K562 (cell line): ENCODE data around the gene PHF14. TPM values are rescaled to one million over a fixed set of nuclear protein-coding genes. Genes with fewer than 3 reads are reported as not detected.

ENCODE experiments used
- ATAC-seq: fragments of 200-7000 bp; cut with Tn5 transposase; 3 replicates; pipeline ENCODE4 v1.9.1; 2020; ENCODE audit warnings: moderate library complexity
- BruUV-seq: library from RNA; stranded (reverse); fragments of 400-500 nt; replicated peaks from 2 replicates; lab custom pipeline; 2021; lab: Mats Ljungman, UMichigan
- CTCF ChIA-PET: fragments of 300-600 bp; formaldehyde crosslinking; extraction: SDS; loops from one replicate; lab custom pipeline; 2021; ENCODE audit warnings: low intra/inter-chr PET ratio; lab: Yijun Ruan, JAX
- POLR2A ChIA-PET: fragments of 300-600, 350-650 bp; sonication (Branson Sonifier 250); formaldehyde crosslinking; extraction: SDS; loops from one replicate; lab custom pipeline; 2021; ENCODE audit warnings: antibody characterized with exemption, inconsistent platforms; lab: Yijun Ruan, JAX
- DNase-seq, 4 experiments: peaks; one replicate each; pipeline versions ENCODE4 v3.0.0 to v3.0.0-alpha.2; 2011 to 2018; ENCODE audit warnings: low spot score in 3 of 4, mixed read lengths in 3 of 4; ENCODE audit errors: extremely low read depth in 1 of 4
- FAIRE-seq: peaks from 2 replicates; lab custom pipeline; 2011; peaks lifted over from hg19 to GRCh38; lab: Jason Lieb, UNC
- H2AFZ ChIP-seq: 2 replicates; pipeline ENCODE4 v1.6.0; 2011; ENCODE audit warnings: low read depth, low read length, control low read depth, inconsistent platforms
- H3K27ac ChIP-seq: fragments of 200-600 bp; 3 replicates; pipeline ENCODE4 v1.8.0; 2011; ENCODE audit warnings: low read depth, mild to moderate bottlenecking, control low read depth, inconsistent platforms, low read length, moderate library complexity, mixed read lengths; ENCODE audit errors: extremely low read depth
- H3K27me3 ChIP-seq, 2 experiments: fragments of 300-600 bp in 1 of 2; 2 replicates in 1 of 2; 3 replicates in 1 of 2; pipeline versions ENCODE4 v1.6.0 to v1.8.0; 2011; ENCODE audit warnings: inconsistent platforms in 2 of 2, low read length in 2 of 2, mild to moderate bottlenecking in 1 of 2, mixed read lengths in 1 of 2, moderate library complexity in 1 of 2; ENCODE audit not compliant: control insufficient read depth in 2 of 2, insufficient read depth in 2 of 2
- H3K36me3 ChIP-seq: fragments of 300-600 bp; 3 replicates; pipeline ENCODE4 v1.8.0; 2011; ENCODE audit warnings: mild to moderate bottlenecking, low read length, inconsistent platforms; ENCODE audit not compliant: control insufficient read depth, insufficient read depth
- H3K4me1 ChIP-seq, 2 experiments: fragments of 200-600 bp in 1 of 2; replicated peaks in 1 of 2; 2 replicates in 1 of 2; 3 replicates in 1 of 2; pipeline versions ENCODE4 v1.5.1 to v1.8.0; 2011; ENCODE audit warnings: inconsistent platforms in 2 of 2, low read length in 2 of 2, mild to moderate bottlenecking in 1 of 2, mixed read lengths in 1 of 2, moderate library complexity in 1 of 2; ENCODE audit not compliant: control insufficient read depth in 2 of 2, insufficient read depth in 2 of 2
- H3K4me2 ChIP-seq: 2 replicates; pipeline ENCODE4 v1.6.1; 2011; ENCODE audit warnings: low read length, control low read depth, inconsistent platforms, mixed read lengths; ENCODE audit not compliant: insufficient read depth
- H3K4me3 ChIP-seq: fragments of 200-600 bp; sonication (generic), shearing (Covaris generic); 2 replicates; pipeline ENCODE4 v1.5.1; 2016; ENCODE audit warnings: control low read depth, inconsistent platforms
- H3K79me2 ChIP-seq: fragments of 200-600 bp; 3 replicates; pipeline ENCODE4 v1.8.0; 2011; ENCODE audit warnings: low read length, inconsistent platforms; ENCODE audit not compliant: control insufficient read depth, insufficient read depth
- H3K9ac ChIP-seq, 2 experiments: 2 replicates each; pipeline versions ENCODE4 v1.6.0 to v1.6.1; 2011; ENCODE audit warnings: low read depth in 2 of 2, low read length in 2 of 2, control low read depth in 1 of 2, inconsistent platforms in 1 of 2, mild to moderate bottlenecking in 1 of 2, mixed read lengths in 1 of 2; ENCODE audit not compliant: insufficient read depth in 1 of 2
- H3K9me1 ChIP-seq: one replicate; pipeline ENCODE4 v1.6.0; 2011; ENCODE audit warnings: inconsistent platforms, mild to moderate bottlenecking, low read length, moderate library complexity; ENCODE audit not compliant: control insufficient read depth, insufficient read depth
- H3K9me3 ChIP-seq: replicated peaks from 2 replicates; pipeline ENCODE4 v1.5.1; 2011; ENCODE audit warnings: low read depth, low read length, inconsistent platforms; ENCODE audit not compliant: control insufficient read depth, insufficient read depth
- H4K20me1 ChIP-seq: replicated peaks from 2 replicates; pipeline ENCODE4 v1.6.1; 2011; ENCODE audit warnings: low read length, inconsistent platforms, mixed read lengths; ENCODE audit not compliant: control insufficient read depth, insufficient read depth
- SNIP1 ChIP-seq: fragments of 450-650 bp; IDR thresholded peaks from 2 replicates; pipeline ENCODE4 v1.7.1; 2017; ENCODE audit warnings: low read depth, mild to moderate bottlenecking
- SNRNP70 ChIP-seq: fragments of 200-400 bp; formaldehyde crosslinking; optimal IDR thresholded peaks from 2 replicates; pipeline ENCODE3; 2017; ENCODE audit warnings: low read depth, low read length
- ZNF561 ChIP-seq: fragments of 450-650 bp; formaldehyde crosslinking; conservative IDR thresholded peaks from 2 replicates; pipeline ENCODE4 v1.4.0; 2020; ENCODE audit warnings: mild to moderate bottlenecking, moderate library complexity
- WGBS: fragments of 100-300 bp; shearing (Covaris generic); methylation state at CpG from one replicate; pipeline ENCODE4 v1.1.6; 2016; ENCODE audit warnings: low coverage, mixed read lengths; ENCODE audit not compliant: insufficient coverage; ENCODE audit errors: missing lambda C conversion rate; 5-methylcytosine and 5-hydroxymethylcytosine counted together
- in situ Hi-C: fragments of 300-500 bp; cut with MboI; formaldehyde crosslinking; loops from 4 replicates; pipeline ENCODE4 v1.15.0; 2018; ENCODE audit warnings: inconsistent platforms, mixed read lengths
- intact Hi-C: fragments of 100-400 bp; cut with micrococcal nuclease; formaldehyde crosslinking; loops from 2 replicates; pipeline ENCODE4 v1.14.2; 2022
- polyA plus RNA-seq, 8 experiments: library from polyadenylated mRNA; depleted of rRNA in 4 of 8; stranded (reverse) in 5 of 8; unstranded in 3 of 8; fragments of >200 nt; fragmentation: Nextera tagmentation in 2 of 8; fragmentation: Illumina TruSeq in 1 of 8; extraction: Ambion mirVana in 2 of 8; extraction: Trizol in 1 of 8; gene quantifications; 2 replicates each; pipeline versions ENCODE4 v1.2.1 to v1.2.3, GENCODE V29; 2011 to 2014; ENCODE audit warnings: inconsistent platforms in 1 of 8, missing spikeins in 1 of 8
- total RNA-seq, 7 experiments: library from RNA; depleted of rRNA in 6 of 7; stranded (reverse); fragments of >200 nt in 6 of 7; fragmentation: Illumina TruSeq in 2 of 7; extraction: Trizol in 2 of 7; gene quantifications; 2 replicates each; pipeline versions ENCODE4 v1.2.1 to v1.2.3, GENCODE V29; 2011 to 2021; ENCODE audit warnings: low replicate concordance in 1 of 7
- TF ChIP-seq, protein P1 (sequence below): fragments of 250-450 bp; sonication (Bioruptor Pico); IDR thresholded peaks from 2 replicates; pipeline ENCODE4 v1.5.0; 2021

The PHF14 gene
- total and polyA plus RNA-seq, 9 of the 15 experiments (the other 6 are each of a cell fraction or from before 2014, with no cell fraction given): 27.5 to 67.6 (median 41.4) TPM

DNA sequence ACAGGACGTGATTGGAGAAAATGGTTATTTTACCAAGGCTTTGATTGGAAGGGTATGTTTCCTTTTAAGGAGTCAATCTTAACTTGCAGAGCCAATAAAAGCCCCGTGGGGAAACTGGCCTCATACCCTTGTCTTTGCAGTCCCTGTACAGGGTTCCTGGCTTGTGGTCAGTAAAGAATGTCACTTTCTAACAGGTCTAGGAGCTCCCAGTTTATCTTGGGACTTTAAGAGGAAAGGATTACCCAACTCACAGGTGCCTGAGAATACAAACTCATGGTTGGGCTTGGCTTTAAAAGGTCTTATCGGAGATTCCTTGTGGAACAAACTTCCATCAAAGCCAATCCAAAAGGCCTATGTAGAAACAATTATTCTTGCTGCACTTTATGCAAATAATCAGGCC, 221.8 kb downstream of the PHF14 start (continued):
- TF ChIP-seq, protein P1, sequence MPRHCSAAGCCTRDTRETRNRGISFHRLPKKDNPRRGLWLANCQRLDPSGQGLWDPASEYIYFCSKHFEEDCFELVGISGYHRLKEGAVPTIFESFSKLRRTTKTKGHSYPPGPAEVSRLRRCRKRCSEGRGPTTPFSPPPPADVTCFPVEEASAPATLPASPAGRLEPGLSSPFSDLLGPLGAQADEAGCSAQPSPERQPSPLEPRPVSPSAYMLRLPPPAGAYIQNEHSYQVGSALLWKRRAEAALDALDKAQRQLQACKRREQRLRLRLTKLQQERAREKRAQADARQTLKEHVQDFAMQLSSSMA (CRISPR knock-in tag): no peak

DNA sequence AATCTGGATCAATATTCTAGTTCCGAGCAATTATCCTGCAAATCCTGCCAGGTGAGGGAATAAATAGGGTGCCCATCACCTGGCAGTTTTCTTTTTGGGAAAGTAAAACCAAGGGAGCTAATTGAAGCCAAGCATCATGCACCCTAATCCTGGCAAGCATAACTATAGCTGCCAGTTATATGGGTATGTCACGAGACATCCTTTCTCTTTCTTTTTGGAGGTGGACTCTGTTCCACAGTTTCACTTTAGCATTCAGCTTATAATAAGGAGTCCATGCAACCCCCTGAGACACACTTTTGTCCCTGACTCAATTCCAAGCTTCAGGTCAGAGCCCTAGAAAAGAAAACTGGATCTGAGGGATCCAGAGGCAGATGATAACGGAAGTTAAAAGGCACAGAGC, 222.5 kb downstream of the PHF14 start:
- Histone ChIP-seq H3K4me3 (no peak overlapping the region), H3K27ac (no peak overlapping the region), H3K79me2 (no peaks in the 10 kb centered on the region), H2AFZ (no peak overlapping the region), H3K36me3 (no peaks in the 10 kb centered on the region), H3K4me2 (no peak overlapping the region), H3K9me1 (no peaks in the 10 kb centered on the region), H3K9ac (no peak overlapping the region), H3K4me1 (peaks cover 0 to 4% of the 10 kb centered on the region in 2 experiments; a peak in 1 of 5 replicates), H3K9me3 (no peaks in the 10 kb centered on the region), H3K27me3 (peaks cover 0 to 6% of the 10 kb centered on the region in 2 experiments; a peak in 3 of 5 replicates), H4K20me1 (no peaks in the 10 kb centered on the region)
- ChIA-PET POLR2A (interaction anchor here (0.7 to 1.4 kb wide), 2 partner anchors 9 to 87 kb away, joined by 3 to 4 read pairs; no protein-coding TSS in a partner anchor), CTCF (no interaction called here)
- intact Hi-C loops (no loop called here), in situ Hi-C loops (no loop called here)
- WGBS: 0% methylated on average over 3 of the region's 3 CpGs
- TF ChIP-seq ZNF561 (CRISPR knock-in tag) (no peak), SNRNP70 (no peak), SNIP1 (no peak)
- FAIRE-seq (no peak), ATAC-seq (no peak), DNase-seq (no peak)
- no TSS peak for BruUV-seq
